DMS153 treated with DMSO at 0.1 percent for 48 hours (cell line): Measurements from ENCODE around the gene CCND1.

Experiments used
- DNase-seq: peaks from one replicate; lab custom pipeline; 2025; ENCODE audit not compliant: unreplicated experiment; lab: John Stamatoyannopoulos, UW

Gene CCND1

GRCh38 chr11:69651834-69652620 is 11.1 kb downstream of the CCND1 start:
- no peak for DNase-seq

- no peak for DNase-seq
Observed at GRCh38 chr11:69652999-69653398, 12.0 kb downstream of the CCND1 start.

- DNase-seq: no peak
Observed at GRCh38 chr11:69653406-69653960, 12.5 kb downstream of the CCND1 start.

GRCh38 chr11:69654001-69654659 is 13.2 kb downstream of the CCND1 start:
- peak; percentile 11 for DNase-seq

- peak; percentile 44 for DNase-seq
Observed at GRCh38 chr11:69654660-69655478, 13.9 kb downstream of the CCND1 start.

- DNase-seq: no peak
Observed at GRCh38 chr11:69655479-69656428, 14.8 kb downstream of the CCND1 start.

- no peak for DNase-seq
Observed at GRCh38 chr11:69656536-69657455, 15.8 kb downstream of the CCND1 start.

- DNase-seq: no peak
Observed at GRCh38 chr11:69657456-69657910, 16.5 kb downstream of the CCND1 start.

- DNase-seq: no peak
Observed at GRCh38 chr11:69657911-69658625, 17.1 kb downstream of the CCND1 start.

GRCh38 chr11:69658626-69659450 is 17.9 kb downstream of the CCND1 start:
- DNase-seq: no peak

- DNase-seq: no peak
Observed at GRCh38 chr11:69659591-69659990, 18.6 kb downstream of the CCND1 start.

- DNase-seq: no peak
Observed at GRCh38 chr11:69660001-69660500, 19.1 kb downstream of the CCND1 start.

- no peak for DNase-seq
Observed at GRCh38 chr11:69661413-69661715, 20.4 kb downstream of the CCND1 start.

- no peak for DNase-seq
Observed at GRCh38 chr11:69662021-69662698, 21.2 kb downstream of the CCND1 start.

GRCh38 chr11:69662806-69663205 is 21.9 kb downstream of the CCND1 start:
- DNase-seq: no peak

GRCh38 chr11:69663326-69663725 is 22.4 kb downstream of the CCND1 start:
- no peak for DNase-seq
